Neural crest cell (in vitro differentiated cells): ENCODE data around the gene WLS. TPM values are rescaled to one million over a fixed set of nuclear protein-coding genes. Genes with fewer than 3 reads are reported as not detected.

ENCODE experiments used
- DNase-seq: peaks from one replicate; pipeline ENCODE4 v3.0.0; 2021; ENCODE audit warnings: low read depth, mixed read lengths, low spot score
- H3K27ac Mint-ChIP-seq: one replicate; pipeline ENCODE4 v1.8.0; 2021; ENCODE audit warnings: mild to moderate bottlenecking, mixed read lengths; ENCODE audit not compliant: unreplicated experiment
- H3K27me3 Mint-ChIP-seq: 2 replicates; pipeline ENCODE4 v1.8.0; 2021; ENCODE audit warnings: low read depth, mild to moderate bottlenecking, mixed read lengths
- H3K36me3 Mint-ChIP-seq: 2 replicates; pipeline ENCODE4 v1.8.0; 2021; ENCODE audit warnings: low read depth, mild to moderate bottlenecking, mixed read lengths
- H3K4me1 Mint-ChIP-seq: 2 replicates; pipeline ENCODE4 v1.8.0; 2021; ENCODE audit warnings: mixed read lengths
- H3K4me3 Mint-ChIP-seq: one replicate; pipeline ENCODE4 v1.8.0; 2021; ENCODE audit warnings: mild to moderate bottlenecking, mixed read lengths
- H3K9me3 Mint-ChIP-seq: 2 replicates; pipeline ENCODE4 v1.8.0; 2021; ENCODE audit warnings: mixed read lengths
- CTCF ChIP-seq: fragments of 200-600 bp; sonication (generic); conservative IDR thresholded peaks from 2 replicates; pipeline ENCODE4 v1.5.0; 2021; ENCODE audit warnings: antibody characterized with exemption, mild to moderate bottlenecking
- total RNA-seq: library from RNA; stranded (reverse); gene quantifications from 2 replicates; pipeline ENCODE4 v1.2.1, GENCODE V29; 2021

The WLS gene
- total RNA-seq, 1 donor from 2014 or later, result 152 TPM

- H3K27me3 Mint-ChIP-seq, result no peaks in the 10 kb centered on the region
- peaks cover 38% of the 10 kb centered on the region for H3K36me3 Mint-ChIP-seq
These were observed 43.5 kb downstream of the WLS start for GRCh38 chr1:68188644-68189340.

GRCh38 chr1:68188060-68188538 lies 44.2 kb downstream of the WLS start:
- DNase-seq, result no peak
- Mint-ChIP-seq H3K4me1 (no peaks in the 10 kb centered on the region), H3K27me3 (no peaks in the 10 kb centered on the region), H3K27ac (peak overlapping the region; percentile 0), H3K4me3 (no peak overlapping the region), H3K9me3 (no peaks in the 10 kb centered on the region), H3K36me3 (peaks cover 34% of the 10 kb centered on the region)
- no peak for TF ChIP-seq CTCF

More at GRCh38 chr1:68188644-68189340, 43.5 kb downstream of the WLS start:
- Mint-ChIP-seq H3K27ac (peak overlapping the region; percentile 0), H3K4me1 (no peaks in the 10 kb centered on the region), H3K4me3 (no peak overlapping the region), H3K9me3 (no peaks in the 10 kb centered on the region)
- TF ChIP-seq CTCF, result no peak
- no peak for DNase-seq

GRCh38 chr1:68185743-68186142 lies 46.6 kb downstream of the WLS start:
- Mint-ChIP-seq H3K36me3 (peaks cover 21% of the 10 kb centered on the region), H3K9me3 (no peaks in the 10 kb centered on the region)

GRCh38 chr1:68183895-68184294 lies 48.4 kb downstream of the WLS start:
- Mint-ChIP-seq H3K9me3 (no peaks in the 10 kb centered on the region), H3K27ac (no peak overlapping the region), H3K27me3 (no peaks in the 10 kb centered on the region), H3K4me3 (no peak overlapping the region), H3K4me1 (no peaks in the 10 kb centered on the region), H3K36me3 (peaks cover 28% of the 10 kb centered on the region)
- TF ChIP-seq CTCF, result no peak
- no peak for DNase-seq

More at GRCh38 chr1:68185743-68186142, 46.6 kb downstream of the WLS start:
- Mint-ChIP-seq H3K4me1 (no peaks in the 10 kb centered on the region), H3K4me3 (no peak overlapping the region), H3K27ac (no peak overlapping the region), H3K27me3 (no peaks in the 10 kb centered on the region)
- no peak for TF ChIP-seq CTCF
- DNase-seq, result no peak

GRCh38 chr1:68181165-68181556 lies 51.2 kb downstream of the WLS start:
- H3K4me3 Mint-ChIP-seq, result no peak overlapping the region
- no peaks in the 10 kb centered on the region for H3K9me3 Mint-ChIP-seq
- peaks cover 6% of the 10 kb centered on the region for H3K4me1 Mint-ChIP-seq
- TF ChIP-seq CTCF, result no peak
- H3K27ac Mint-ChIP-seq, result no peak overlapping the region
- peaks cover 30% of the 10 kb centered on the region for H3K36me3 Mint-ChIP-seq
- H3K27me3 Mint-ChIP-seq, result no peaks in the 10 kb centered on the region
- no peak for DNase-seq
